Measurements from ENCODE around the gene CCDC112. TPM values are rescaled to one million over a fixed set of nuclear protein-coding genes. Genes with fewer than 3 reads are reported as not detected.
A peak's percentile ranks its signal among the peaks of the same experiment; 100 is the strongest.

CCDC112 gene
- total RNA-seq, 1 experiment from 2014 or later = 13.0 TPM

DNA sequence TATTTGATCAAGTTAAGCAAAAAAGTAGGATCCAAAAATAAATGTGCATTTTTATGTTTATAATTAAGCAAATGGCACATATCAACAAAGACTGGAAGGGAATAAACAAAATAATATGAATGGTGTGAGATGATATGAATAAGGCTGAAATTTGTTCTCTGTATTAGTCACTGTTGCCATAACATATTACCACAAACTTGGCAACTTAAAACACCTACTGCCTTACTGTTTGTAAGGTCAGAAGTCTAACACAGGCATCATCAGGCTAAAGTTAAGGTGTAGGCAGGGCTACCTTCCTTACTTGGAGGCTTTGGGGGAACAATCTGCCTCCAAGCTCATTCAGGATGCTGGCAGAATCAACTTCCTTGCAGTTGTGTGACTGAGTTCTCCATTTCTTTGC, 53.0 kb downstream of the CCDC112 start:
- Histone ChIP-seq H3K27me3 (ENCODE audit: low read length) (no peaks in the 10 kb centered on the region), H3K9me3 (ENCODE audit: low read length) (no peaks in the 10 kb centered on the region), H3K4me1 (ENCODE audit: low read length) (peaks cover 38% of the 10 kb centered on the region), H2AFZ (ENCODE audit: low read length) (no peak overlapping the region), H3K9me2 (replicated peaks; ENCODE audit: insufficient read depth, low read length) (no peaks in the 10 kb centered on the region), H3K36me3 (ENCODE audit: insufficient read depth, low read length) (peaks cover 24% of the 10 kb centered on the region; the same call in 1 of the 2 replicates), H3K4me2 (ENCODE audit: low read depth, low read length, poor library complexity, severe bottlenecking) (no peak overlapping the region), H3K9ac (ENCODE audit: low read length) (no peak overlapping the region), H3K4me3 (ENCODE audit: low read length) (no peak overlapping the region), H3K27ac (ENCODE audit: low read length) (no peak overlapping the region), H3K79me2 (ENCODE audit: low read length) (peaks cover 78% of the 10 kb centered on the region), H4K20me1 (ENCODE audit: insufficient read depth, low read depth, low read length) (0 out of 2 replicates have a peak, but pooled peaks cover 4% of the 10 kb centered on the region)
- DNase-seq = no peak

DNA sequence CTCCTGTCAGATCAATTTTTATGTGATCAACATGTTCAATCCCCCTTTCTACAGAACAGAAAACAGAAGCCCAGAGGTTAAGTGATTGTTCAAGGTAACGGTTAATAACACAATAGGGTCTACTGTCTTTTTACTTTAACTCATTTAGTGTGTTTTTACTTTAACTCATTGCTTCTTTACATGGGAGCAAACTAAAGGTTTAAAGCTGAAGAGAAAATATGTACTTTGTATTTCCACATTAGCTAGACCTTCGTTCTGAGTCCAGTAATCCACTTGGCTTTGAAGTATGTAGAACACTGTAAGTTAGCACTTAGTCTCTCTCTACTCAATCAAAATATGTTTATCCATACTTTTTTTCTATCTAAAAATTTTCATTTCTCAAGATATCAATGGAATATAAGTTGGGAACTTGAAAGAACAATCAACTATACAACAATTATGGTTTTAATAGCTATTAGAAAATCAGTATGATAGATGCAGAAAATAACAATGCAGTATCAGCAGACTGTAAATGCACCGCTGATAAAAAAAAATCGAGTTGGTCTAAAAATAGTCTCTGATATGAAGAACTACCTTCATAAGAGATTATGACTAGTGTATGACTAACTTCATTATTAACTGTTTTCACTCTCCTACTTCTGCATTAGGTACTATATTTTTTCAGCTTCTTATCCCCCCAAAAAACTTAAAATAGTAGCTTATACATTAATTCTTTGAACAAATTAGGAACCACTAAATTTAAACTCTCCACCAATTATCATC, 54.4 kb downstream of the CCDC112 start:
- Histone ChIP-seq H3K36me3 (ENCODE audit: insufficient read depth, low read length) (peaks cover 29% of the 10 kb centered on the region; the same call in 1 of the 2 replicates), H3K27me3 (ENCODE audit: low read length) (no peaks in the 10 kb centered on the region), H3K4me2 (ENCODE audit: low read depth, low read length, poor library complexity, severe bottlenecking) (peak overlapping the region; percentile 48), H3K27ac (ENCODE audit: low read length) (peak overlapping the region; percentile 42), H2AFZ (ENCODE audit: low read length) (no peak overlapping the region), H3K9ac (ENCODE audit: low read length) (no peak overlapping the region), H3K4me3 (ENCODE audit: low read length) (no peak overlapping the region), H3K79me2 (ENCODE audit: low read length) (peaks cover 71% of the 10 kb centered on the region), H3K9me3 (ENCODE audit: low read length) (no peaks in the 10 kb centered on the region), H3K9me2 (replicated peaks; ENCODE audit: insufficient read depth, low read length) (no peaks in the 10 kb centered on the region), H3K4me1 (ENCODE audit: low read length) (peaks cover 38% of the 10 kb centered on the region), H4K20me1 (ENCODE audit: insufficient read depth, low read depth, low read length) (0 out of 2 replicates have a peak, but pooled peaks cover 4% of the 10 kb centered on the region)
- no peak for DNase-seq

DNA sequence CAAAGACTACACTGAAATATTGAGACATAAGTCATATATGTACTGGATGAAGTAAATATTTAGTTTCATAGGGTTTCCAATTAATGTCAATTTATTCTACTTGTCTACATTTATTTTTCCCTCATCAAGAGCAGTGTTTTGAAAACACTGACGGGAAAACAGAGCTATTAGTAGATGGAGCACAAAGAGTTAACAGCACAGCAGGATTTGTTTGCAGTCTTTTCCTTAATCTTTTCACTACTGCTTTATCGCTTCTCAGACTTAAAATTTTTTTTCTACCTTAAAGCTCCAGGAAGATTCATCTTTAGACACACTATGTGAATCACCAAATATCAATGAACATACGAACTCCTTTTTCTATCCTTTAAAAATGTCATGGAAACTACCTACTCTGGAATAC, 59.4 kb downstream of the CCDC112 start:
- no peak overlapping the region for H3K4me3 ChIP-seq (ENCODE audit: low read length)
- no peak overlapping the region for H3K9ac ChIP-seq (ENCODE audit: low read length)
- no peaks in the 10 kb centered on the region for H3K9me3 ChIP-seq (ENCODE audit: low read length)
- H3K9me2 ChIP-seq (replicated peaks; ENCODE audit: insufficient read depth, low read length) = no peaks in the 10 kb centered on the region
- H3K27ac ChIP-seq (ENCODE audit: low read length) = no peak overlapping the region
- H4K20me1 ChIP-seq (ENCODE audit: insufficient read depth, low read depth, low read length) = no peaks in the 10 kb centered on the region
- no peak overlapping the region for H2AFZ ChIP-seq (ENCODE audit: low read length)
- peaks cover 48% of the 10 kb centered on the region; the same call in 1 of the 2 replicates for H3K36me3 ChIP-seq (ENCODE audit: insufficient read depth, low read length)
- peaks cover 5% of the 10 kb centered on the region for H3K4me1 ChIP-seq (ENCODE audit: low read length)
- H3K27me3 ChIP-seq (ENCODE audit: low read length) = no peaks in the 10 kb centered on the region
- H3K4me2 ChIP-seq (ENCODE audit: low read depth, low read length, poor library complexity, severe bottlenecking) = no peak overlapping the region
- H3K79me2 ChIP-seq (ENCODE audit: low read length) = peaks cover 69% of the 10 kb centered on the region
- no peak for DNase-seq

DNA sequence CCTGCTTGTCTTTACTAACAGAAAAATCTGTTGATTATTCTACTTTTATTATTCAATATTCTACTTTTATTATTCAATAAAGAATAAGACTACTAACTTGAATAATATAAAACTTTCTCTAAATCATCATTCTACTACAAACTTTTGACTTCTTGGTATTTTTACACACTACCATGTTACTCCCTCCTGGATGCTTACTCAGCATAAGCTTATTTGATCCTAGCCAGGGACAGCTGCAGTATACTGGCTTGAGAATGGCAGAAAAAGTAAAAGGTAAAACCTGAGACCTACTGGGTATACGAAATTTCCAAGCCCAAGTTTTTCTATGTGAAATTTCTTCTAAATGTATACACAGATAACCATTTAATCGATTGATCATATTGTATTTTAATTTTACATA, 59.9 kb downstream of the CCDC112 start:
- H3K4me3 ChIP-seq (ENCODE audit: low read length) = no peak overlapping the region
- H3K27ac ChIP-seq (ENCODE audit: low read length) = no peak overlapping the region
- no peaks in the 10 kb centered on the region for H3K27me3 ChIP-seq (ENCODE audit: low read length)
- no peaks in the 10 kb centered on the region for H3K9me2 ChIP-seq (replicated peaks; ENCODE audit: insufficient read depth, low read length)
- H4K20me1 ChIP-seq (ENCODE audit: insufficient read depth, low read depth, low read length) = no peaks in the 10 kb centered on the region
- peaks cover 69% of the 10 kb centered on the region for H3K79me2 ChIP-seq (ENCODE audit: low read length)
- no peak overlapping the region for H3K9ac ChIP-seq (ENCODE audit: low read length)
- H2AFZ ChIP-seq (ENCODE audit: low read length) = no peak overlapping the region
- DNase-seq = no peak
- peaks cover 44% of the 10 kb centered on the region; the same call in 1 of the 2 replicates for H3K36me3 ChIP-seq (ENCODE audit: insufficient read depth, low read length)
- H3K9me3 ChIP-seq (ENCODE audit: low read length) = no peaks in the 10 kb centered on the region
- H3K4me1 ChIP-seq (ENCODE audit: low read length) = peaks cover under 1% of the 10 kb centered on the region; the same call in 1 of the 2 replicates
- H3K4me2 ChIP-seq (ENCODE audit: low read depth, low read length, poor library complexity, severe bottlenecking) = no peak overlapping the region

DNA sequence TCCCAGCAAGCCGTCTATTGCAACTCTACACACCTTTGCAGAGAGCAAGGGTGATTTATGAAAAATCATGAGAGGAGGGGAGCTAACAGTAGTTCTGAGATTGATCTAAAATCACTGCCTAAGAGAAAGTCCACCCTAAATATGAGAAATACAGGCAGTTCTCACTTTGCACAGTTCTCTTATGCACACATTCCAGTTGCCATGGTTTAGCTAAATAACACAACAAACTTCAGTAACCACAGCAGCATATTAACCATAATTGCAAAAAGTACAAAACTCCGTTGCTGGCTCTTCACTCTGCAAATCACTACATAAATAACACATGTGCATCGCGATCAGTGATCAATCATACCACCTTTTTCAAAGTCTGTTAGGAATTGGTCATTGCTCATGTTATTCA, 64.9 kb downstream of the CCDC112 start:
- DNase-seq = no peak
- H3K4me2 ChIP-seq (ENCODE audit: low read depth, low read length, poor library complexity, severe bottlenecking) = no peak overlapping the region
- H3K9me3 ChIP-seq (ENCODE audit: low read length) = no peaks in the 10 kb centered on the region
- no peaks in the 10 kb centered on the region for H4K20me1 ChIP-seq (ENCODE audit: insufficient read depth, low read depth, low read length)
- no peak overlapping the region for H3K9ac ChIP-seq (ENCODE audit: low read length)
- H3K36me3 ChIP-seq (ENCODE audit: insufficient read depth, low read length) = peaks cover 51% of the 10 kb centered on the region
- H3K79me2 ChIP-seq (ENCODE audit: low read length) = peaks cover 84% of the 10 kb centered on the region
- H3K9me2 ChIP-seq (replicated peaks; ENCODE audit: insufficient read depth, low read length) = no peaks in the 10 kb centered on the region
- H2AFZ ChIP-seq (ENCODE audit: low read length) = no peak overlapping the region
- H3K4me3 ChIP-seq (ENCODE audit: low read length) = no peak overlapping the region
- no peaks in the 10 kb centered on the region for H3K27me3 ChIP-seq (ENCODE audit: low read length)
- H3K27ac ChIP-seq (ENCODE audit: low read length) = no peak overlapping the region
- no peaks in the 10 kb centered on the region for H3K4me1 ChIP-seq (ENCODE audit: low read length)

DNA sequence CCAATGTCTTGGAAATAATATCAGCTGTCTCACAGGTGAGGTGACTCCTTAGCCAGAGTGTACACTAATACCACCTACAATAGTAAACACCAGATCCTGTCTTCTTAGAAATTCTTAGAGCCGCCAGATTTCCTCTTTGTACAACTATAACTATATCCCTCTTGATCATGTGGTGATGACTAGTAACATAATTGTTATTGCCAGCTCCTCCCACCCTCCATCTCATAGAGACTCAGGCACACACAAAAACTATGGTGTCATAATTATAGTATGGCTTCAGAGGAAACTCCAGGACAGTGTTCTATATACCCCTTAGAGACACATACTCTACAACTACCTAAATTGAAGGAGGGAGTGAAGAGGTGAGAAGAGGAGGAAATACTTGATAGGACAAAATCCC, 66.8 kb downstream of the CCDC112 start:
- Histone ChIP-seq H3K9me3 (ENCODE audit: low read length) (no peaks in the 10 kb centered on the region), H4K20me1 (ENCODE audit: insufficient read depth, low read depth, low read length) (no peaks in the 10 kb centered on the region), H3K4me3 (ENCODE audit: low read length) (no peak overlapping the region), H3K4me1 (ENCODE audit: low read length) (no peaks in the 10 kb centered on the region), H3K36me3 (ENCODE audit: insufficient read depth, low read length) (peaks cover 53% of the 10 kb centered on the region), H3K27me3 (ENCODE audit: low read length) (no peaks in the 10 kb centered on the region), H3K4me2 (ENCODE audit: low read depth, low read length, poor library complexity, severe bottlenecking) (no peak overlapping the region), H3K79me2 (ENCODE audit: low read length) (peaks cover 72% of the 10 kb centered on the region), H3K27ac (ENCODE audit: low read length) (no peak overlapping the region), H2AFZ (ENCODE audit: low read length) (no peak overlapping the region), H3K9me2 (replicated peaks; ENCODE audit: insufficient read depth, low read length) (no peaks in the 10 kb centered on the region), H3K9ac (ENCODE audit: low read length) (no peak overlapping the region)
- DNase-seq = no peak

DNA sequence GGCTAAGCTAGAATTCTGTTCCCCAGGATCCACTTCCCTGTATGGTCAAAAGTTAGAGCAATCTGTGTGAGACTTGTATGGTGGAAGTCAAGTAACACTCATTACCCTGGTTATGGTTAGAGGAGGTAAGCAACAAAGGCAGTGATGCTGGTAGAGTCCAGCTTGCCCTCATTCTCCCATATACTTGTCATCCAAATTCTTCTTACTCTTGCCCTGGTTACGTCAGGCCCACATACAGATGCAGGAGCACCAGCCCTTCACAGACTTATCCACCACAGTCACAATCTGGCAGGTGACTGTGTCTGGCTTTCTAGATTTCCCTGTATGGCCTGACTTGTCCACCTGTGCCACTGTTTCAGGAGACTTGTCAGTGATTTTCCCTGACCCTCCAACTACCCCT, 69.2 kb downstream of the CCDC112 start:
- H3K9me2 ChIP-seq (replicated peaks; ENCODE audit: insufficient read depth, low read length) = no peaks in the 10 kb centered on the region
- H3K9ac ChIP-seq (ENCODE audit: low read length) = no peak overlapping the region
- no peak overlapping the region for H3K4me3 ChIP-seq (ENCODE audit: low read length)
- peaks cover 51% of the 10 kb centered on the region for H3K36me3 ChIP-seq (ENCODE audit: insufficient read depth, low read length)
- no peaks in the 10 kb centered on the region for H3K27me3 ChIP-seq (ENCODE audit: low read length)
- no peak overlapping the region for H3K4me2 ChIP-seq (ENCODE audit: low read depth, low read length, poor library complexity, severe bottlenecking)
- no peaks in the 10 kb centered on the region for H3K9me3 ChIP-seq (ENCODE audit: low read length)
- no peak overlapping the region for H2AFZ ChIP-seq (ENCODE audit: low read length)
- no peak overlapping the region for H3K27ac ChIP-seq (ENCODE audit: low read length)
- no peaks in the 10 kb centered on the region for H3K4me1 ChIP-seq (ENCODE audit: low read length)
- DNase-seq = no peak
- peaks cover 66% of the 10 kb centered on the region for H3K79me2 ChIP-seq (ENCODE audit: low read length)
- no peaks in the 10 kb centered on the region for H4K20me1 ChIP-seq (ENCODE audit: insufficient read depth, low read depth, low read length)
